ENCODE measurements around the gene VPS13D. TPM values are rescaled to one million over a fixed set of nuclear protein-coding genes. Genes with fewer than 3 reads are reported as not detected.

The VPS13D gene
- total and polyA plus RNA-seq, 2 donors (not counting 3 experiments of a cell fraction or from before 2014, with no cell fraction given): 13.6 to 48.5 TPM

DNA sequence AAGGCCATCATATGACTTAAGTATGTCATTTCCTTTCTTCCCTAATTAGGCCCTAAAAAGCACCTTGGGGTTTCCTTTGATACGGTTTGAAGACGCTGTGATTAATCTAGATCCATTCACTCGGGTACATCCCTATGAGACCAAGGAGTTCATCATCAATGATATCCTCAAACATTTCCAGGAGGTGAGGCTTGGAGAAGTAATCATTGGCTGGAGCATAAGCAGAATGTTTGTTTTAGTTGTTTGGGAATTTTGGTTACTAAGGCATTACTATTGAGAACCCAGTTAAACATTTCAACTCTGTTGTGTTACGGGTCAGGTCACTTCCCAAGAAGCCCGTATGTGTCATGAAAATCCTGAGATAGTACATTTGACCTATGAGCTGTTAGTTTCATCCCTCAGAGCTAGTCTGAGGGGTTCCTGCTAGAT lies 185.2 kb downstream of the VPS13D start:
- intact Hi-C loops (cut with micrococcal nuclease) (no loop called here), dilution Hi-C loops (cut with MboI; ENCODE audit: extremely low pct_ligation_motif_present, low sequenced_read_pairs) (no loop called here)
- H3K9me1 ChIP-seq (replicated peaks; ENCODE audit: control insufficient read depth, extremely low read depth, insufficient read depth, low read length): no peaks in the 10 kb centered on the region
- no peak overlapping the region for H3K4me3 ChIP-seq (replicated peaks in 1 of 3; ENCODE audit: insufficient read depth in 1 of 3, low read depth in 1 of 3, low read length in 3 of 3)
- TF ChIP-seq GATA2 (IDR thresholded peaks at IDR 0.05; ENCODE audit: insufficient read depth, insufficient read length, low read depth, low read length): no peak
- TF ChIP-seq POLR2AphosphoS5 (IDR thresholded peaks at IDR 0.05; ENCODE audit: insufficient read depth, low read depth, low read length): no peak
- TF ChIP-seq, protein P1, sequence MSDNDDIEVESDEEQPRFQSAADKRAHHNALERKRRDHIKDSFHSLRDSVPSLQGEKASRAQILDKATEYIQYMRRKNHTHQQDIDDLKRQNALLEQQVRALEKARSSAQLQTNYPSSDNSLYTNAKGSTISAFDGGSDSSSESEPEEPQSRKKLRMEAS (IDR thresholded peaks at IDR 0.05; ENCODE audit: insufficient read depth, insufficient read length): no peak
- no peak for TF ChIP-seq MYC (IDR thresholded peaks at IDR 0.05; ENCODE audit: low read depth, low read length)
- TF ChIP-seq EZH2 (IDR thresholded peaks at IDR 0.05; ENCODE audit: borderline replicate concordance, low read depth, low read length, severe bottlenecking): no peak
- TF ChIP-seq JUN (IDR thresholded peaks at IDR 0.05; ENCODE audit: borderline replicate concordance, insufficient read depth, insufficient read length, low read depth): no peak
- no peak overlapping the region for H3K9ac ChIP-seq (replicated peaks; ENCODE audit: extremely low read depth, insufficient read depth, low read length)
- H3K27me3 ChIP-seq (ENCODE audit: control insufficient read depth in 2 of 2, insufficient read depth in 2 of 2, low read length in 2 of 2): no peaks in the 10 kb centered on the region
- H3K9me3 ChIP-seq (replicated peaks; ENCODE audit: control insufficient read depth, insufficient read depth, low read length): no peaks in the 10 kb centered on the region
- H2AFZ ChIP-seq (ENCODE audit: low read depth, low read length): no peak overlapping the region
- no peak overlapping the region for H3K4me2 ChIP-seq (ENCODE audit: insufficient read depth, low read length)
- no peak overlapping the region for H3K27ac ChIP-seq (ENCODE audit: insufficient read depth, low read depth, low read length)
- ChIA-PET CTCF (interaction anchor here (0.9 to 2.2 kb wide), 3 partner anchors 7 to 12 kb away, joined by 4 to 10 read pairs (median 9); no protein-coding TSS in a partner anchor), POLR2A (no interaction called here)
- no peaks in the 10 kb centered on the region for H3K79me2 ChIP-seq (ENCODE audit: control insufficient read depth, insufficient read depth, low read length)
- peaks cover 0 to 4% of the 10 kb centered on the region in 2 experiments for H3K36me3 ChIP-seq (ENCODE audit: control insufficient read depth in 2 of 2, extremely low read depth in 1 of 2, insufficient read depth in 2 of 2, low read length in 2 of 2)
- H4K20me1 ChIP-seq (replicated peaks; ENCODE audit: control insufficient read depth, extremely low read depth, insufficient read depth, low read length): no peaks in the 10 kb centered on the region
- BruUV-seq (replicated peaks): no TSS peak
- H3K4me1 ChIP-seq (ENCODE audit: control insufficient read depth, extremely low read depth, insufficient read depth, low read length): no peaks in the 10 kb centered on the region
- FAIRE-seq (no peak), DNase-seq (ENCODE audit: low read depth, low spot score) (no peak)

DNA sequence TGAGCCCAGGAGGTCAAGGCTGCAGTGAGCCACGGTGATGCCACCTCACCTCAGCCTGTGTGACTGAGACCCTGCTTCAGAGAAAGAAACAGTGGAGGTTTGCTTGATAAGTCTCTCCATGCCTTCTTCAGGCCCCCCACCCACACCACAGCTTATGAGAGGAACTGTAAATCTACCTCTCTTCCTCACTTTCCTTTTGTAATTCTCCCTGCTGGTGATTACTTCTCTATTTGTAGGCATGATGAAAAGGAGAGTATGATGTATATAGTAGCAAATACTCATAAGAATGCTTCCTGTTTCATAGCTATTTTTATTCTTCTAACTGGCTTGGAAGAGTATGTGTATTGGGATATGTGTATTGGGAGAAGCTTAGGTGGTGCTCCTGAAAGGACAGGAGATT lies 186.3 kb downstream of the VPS13D start:
- H4K20me1 ChIP-seq (replicated peaks; ENCODE audit: control insufficient read depth, extremely low read depth, insufficient read depth, low read length): no peaks in the 10 kb centered on the region
- H3K9ac ChIP-seq (replicated peaks; ENCODE audit: extremely low read depth, insufficient read depth, low read length): no peak overlapping the region
- intact Hi-C loops (cut with micrococcal nuclease): no loop called here
- CTCF ChIA-PET: interaction anchor here (1.2 to 2.2 kb wide), 4 partner anchors 8 to 203 kb away, joined by 3 to 10 read pairs (median 6); no protein-coding TSS in a partner anchor
- BruUV-seq (replicated peaks): no TSS peak
- H3K9me1 ChIP-seq (replicated peaks; ENCODE audit: control insufficient read depth, extremely low read depth, insufficient read depth, low read length): no peaks in the 10 kb centered on the region
- no peak overlapping the region for H3K4me2 ChIP-seq (ENCODE audit: insufficient read depth, low read length)
- TF ChIP-seq JUN (IDR thresholded peaks at IDR 0.05; ENCODE audit: borderline replicate concordance, insufficient read depth, insufficient read length, low read depth) (no peak), GATA2 (IDR thresholded peaks at IDR 0.05; ENCODE audit: insufficient read depth, insufficient read length, low read depth, low read length) (no peak), EZH2 (IDR thresholded peaks at IDR 0.05; ENCODE audit: borderline replicate concordance, low read depth, low read length, severe bottlenecking) (no peak), POLR2AphosphoS5 (IDR thresholded peaks at IDR 0.05; ENCODE audit: insufficient read depth, low read depth, low read length) (no peak), MYC (IDR thresholded peaks at IDR 0.05; ENCODE audit: low read depth, low read length) (no peak)
- no peaks in the 10 kb centered on the region for H3K27me3 ChIP-seq (ENCODE audit: control insufficient read depth in 2 of 2, insufficient read depth in 2 of 2, low read length in 2 of 2)
- peaks cover 0 to 4% of the 10 kb centered on the region in 2 experiments for H3K36me3 ChIP-seq (ENCODE audit: control insufficient read depth in 2 of 2, extremely low read depth in 1 of 2, insufficient read depth in 2 of 2, low read length in 2 of 2)
- H3K79me2 ChIP-seq (ENCODE audit: control insufficient read depth, insufficient read depth, low read length): no peaks in the 10 kb centered on the region
- H2AFZ ChIP-seq (ENCODE audit: low read depth, low read length): no peak overlapping the region
- DNase-seq (ENCODE audit: low read depth, low spot score): no peak
- no peaks in the 10 kb centered on the region for H3K4me1 ChIP-seq (ENCODE audit: control insufficient read depth, extremely low read depth, insufficient read depth, low read length)
- POLR2A ChIA-PET: no interaction called here
- dilution Hi-C loops (cut with MboI; ENCODE audit: extremely low pct_ligation_motif_present, low sequenced_read_pairs): no loop called here
- FAIRE-seq: no peak
- no peak overlapping the region for H3K27ac ChIP-seq (ENCODE audit: insufficient read depth, low read depth, low read length)
- no peaks in the 10 kb centered on the region for H3K9me3 ChIP-seq (replicated peaks; ENCODE audit: control insufficient read depth, insufficient read depth, low read length)
- no peak overlapping the region for H3K4me3 ChIP-seq (replicated peaks in 1 of 3; ENCODE audit: insufficient read depth in 1 of 3, low read depth in 1 of 3, low read length in 3 of 3)

Data from endothelial cell of umbilical vein (primary cell).